Stimulated activated CD8-positive, alpha-beta memory T cell treated with anti-CD3 and anti-CD28 coated beads, Interleukin-12 subunit alpha, Interleukin-12 subunit beta, amount 100 ng/mL, for 24 hours (primary cell): Measurements from ENCODE around the gene EVL.
A peak's percentile ranks its signal among the peaks of the same experiment; 100 is the strongest.

Experiments used
- DNase-seq: peaks from one replicate; pipeline ENCODE4 v3.0.0-alpha.2; 2020; ENCODE audit errors: extremely low read depth

The EVL gene

DNA sequence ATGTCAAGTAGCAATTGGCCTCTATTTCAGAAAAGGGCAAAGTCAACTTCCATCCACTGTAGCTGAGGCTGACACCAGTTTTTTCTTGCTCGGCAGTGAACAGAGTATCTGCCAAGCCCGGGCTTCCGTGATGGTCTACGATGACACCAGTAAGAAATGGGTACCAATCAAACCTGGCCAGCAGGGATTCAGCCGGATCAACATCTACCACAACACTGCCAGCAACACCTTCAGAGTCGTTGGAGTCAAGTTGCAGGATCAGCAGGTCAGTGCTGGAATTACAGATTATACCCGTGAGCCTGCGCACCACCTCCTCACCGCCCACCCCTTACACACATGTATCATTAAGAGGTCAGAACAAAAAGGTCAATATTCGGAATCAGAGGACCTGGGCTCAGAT is 19.4 kb downstream of the EVL start:
- DNase-seq = no peak

- no peak for DNase-seq
These were observed 20.2 kb downstream of the EVL start for GRCh38 chr14:100085462-100085861.

- DNase-seq = no peak
These were observed 21.1 kb downstream of the EVL start for GRCh38 chr14:100086361-100086760.

DNA sequence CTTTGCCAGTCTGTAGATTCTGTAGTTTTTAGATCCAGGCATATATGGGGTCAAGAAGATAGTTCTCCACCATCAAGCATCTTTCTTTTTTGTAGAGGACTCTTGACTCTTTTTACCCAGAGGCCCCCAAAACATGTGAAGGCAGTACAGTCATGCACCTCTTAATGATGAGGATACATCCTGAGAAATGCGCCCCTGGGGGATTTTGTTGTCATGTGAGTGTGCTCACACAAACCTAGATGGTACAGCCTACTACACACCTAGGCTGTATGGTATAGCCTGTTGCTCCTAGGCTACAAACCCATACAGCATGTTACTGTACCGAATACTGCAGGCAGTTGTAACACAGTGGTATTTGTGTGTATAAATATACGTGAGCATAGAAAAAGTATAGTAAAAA is 23.0 kb downstream of the EVL start:
- DNase-seq = no peak

GRCh38 chr14:100091386-100091785 is 26.2 kb downstream of the EVL start:
- no peak for DNase-seq

DNA sequence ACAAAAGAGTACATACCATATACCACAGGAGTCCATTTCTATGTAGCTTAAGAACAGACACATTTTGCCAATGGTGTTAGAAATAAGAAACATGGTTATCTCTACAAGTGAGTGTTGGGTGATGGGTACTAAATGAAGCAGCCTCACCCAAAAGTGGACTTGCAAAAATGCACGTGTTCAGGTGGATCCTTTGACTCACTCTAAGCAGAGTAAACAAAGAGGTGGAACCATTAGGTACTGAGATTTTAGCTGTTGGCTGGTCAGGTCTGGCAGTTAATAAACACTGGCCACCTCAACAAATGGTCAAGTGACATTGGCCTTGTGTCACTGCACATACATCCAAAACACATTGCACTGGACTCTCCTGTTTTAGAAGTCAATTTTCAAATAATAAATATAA is 27.6 kb downstream of the EVL start:
- no peak for DNase-seq

GRCh38 chr14:100093319-100093718 is 28.1 kb downstream of the EVL start:
- DNase-seq = no peak

DNA sequence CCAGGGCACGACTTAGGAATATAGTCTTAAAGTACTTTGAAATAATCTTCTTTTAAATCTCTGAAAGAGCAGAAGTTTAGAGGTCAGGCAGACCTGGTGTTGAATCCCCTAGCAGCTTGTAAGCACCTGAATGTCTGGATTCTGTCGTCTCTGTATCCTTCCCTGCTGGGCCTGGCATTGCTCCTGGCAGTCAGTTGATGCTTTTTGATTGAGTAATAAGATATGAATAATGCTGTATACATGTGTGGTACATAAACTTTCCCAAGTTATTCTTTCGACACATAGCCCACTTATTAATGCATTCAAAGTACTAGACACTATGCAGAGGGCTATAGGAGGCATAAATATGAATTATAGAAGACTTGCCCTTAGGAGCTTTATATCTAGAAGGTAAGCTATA is 31.4 kb downstream of the EVL start:
- DNase-seq = no peak

- no peak for DNase-seq
These were observed 32.9 kb downstream of the EVL start for GRCh38 chr14:100098171-100098570.

GRCh38 chr14:100100032-100100703 is 34.9 kb downstream of the EVL start:
- no peak for DNase-seq

DNA sequence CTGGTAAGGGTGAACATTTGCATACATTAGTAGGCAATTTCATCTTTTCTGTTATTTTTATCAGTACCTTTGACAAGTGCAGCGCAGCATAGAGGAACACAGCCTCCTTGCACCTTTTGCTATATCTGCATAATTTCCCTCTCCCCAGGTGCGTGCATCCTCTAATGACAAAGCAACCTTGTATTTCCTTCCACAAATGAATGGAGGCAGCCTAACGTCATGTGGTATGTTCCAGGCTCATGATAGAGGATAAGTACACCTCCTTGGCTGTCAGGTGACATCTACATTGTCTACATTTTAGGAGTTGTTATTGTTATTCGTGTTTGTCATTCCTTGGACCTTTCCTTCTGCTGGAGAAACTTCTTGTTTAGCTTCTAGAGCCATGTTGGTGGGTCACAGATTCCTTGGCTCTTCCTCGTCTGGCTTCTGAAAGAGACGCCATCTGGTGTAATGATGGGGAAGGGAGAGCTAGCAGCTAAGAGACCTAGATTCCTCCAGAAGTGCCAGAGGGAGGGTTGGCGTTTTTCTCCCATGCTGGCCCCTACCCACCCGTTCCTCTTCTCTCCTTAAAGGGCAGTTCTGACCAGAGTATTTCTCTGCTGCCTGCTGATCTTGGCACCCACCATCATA is 37.0 kb downstream of the EVL start:
- no peak for DNase-seq

GRCh38 chr14:100103250-100104005 is 38.2 kb downstream of the EVL start:
- no peak for DNase-seq

DNA sequence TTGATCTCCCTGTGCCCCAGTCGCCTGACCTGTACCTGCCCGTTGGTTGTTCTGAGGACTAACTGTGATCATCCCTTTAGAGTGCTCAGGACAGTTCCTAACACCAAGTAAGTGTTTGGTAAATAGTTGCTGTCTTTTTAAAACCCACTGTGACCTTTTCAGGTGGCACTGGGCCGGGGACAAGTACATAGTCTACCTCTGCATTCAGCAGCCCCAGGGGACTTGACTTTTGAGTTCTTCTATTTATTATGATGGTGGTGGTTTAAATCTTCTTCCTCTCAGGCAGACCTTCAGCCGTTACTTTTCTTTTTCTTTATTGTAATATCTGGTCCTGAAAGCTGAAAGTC is 38.8 kb downstream of the EVL start:
- no peak for DNase-seq

DNA sequence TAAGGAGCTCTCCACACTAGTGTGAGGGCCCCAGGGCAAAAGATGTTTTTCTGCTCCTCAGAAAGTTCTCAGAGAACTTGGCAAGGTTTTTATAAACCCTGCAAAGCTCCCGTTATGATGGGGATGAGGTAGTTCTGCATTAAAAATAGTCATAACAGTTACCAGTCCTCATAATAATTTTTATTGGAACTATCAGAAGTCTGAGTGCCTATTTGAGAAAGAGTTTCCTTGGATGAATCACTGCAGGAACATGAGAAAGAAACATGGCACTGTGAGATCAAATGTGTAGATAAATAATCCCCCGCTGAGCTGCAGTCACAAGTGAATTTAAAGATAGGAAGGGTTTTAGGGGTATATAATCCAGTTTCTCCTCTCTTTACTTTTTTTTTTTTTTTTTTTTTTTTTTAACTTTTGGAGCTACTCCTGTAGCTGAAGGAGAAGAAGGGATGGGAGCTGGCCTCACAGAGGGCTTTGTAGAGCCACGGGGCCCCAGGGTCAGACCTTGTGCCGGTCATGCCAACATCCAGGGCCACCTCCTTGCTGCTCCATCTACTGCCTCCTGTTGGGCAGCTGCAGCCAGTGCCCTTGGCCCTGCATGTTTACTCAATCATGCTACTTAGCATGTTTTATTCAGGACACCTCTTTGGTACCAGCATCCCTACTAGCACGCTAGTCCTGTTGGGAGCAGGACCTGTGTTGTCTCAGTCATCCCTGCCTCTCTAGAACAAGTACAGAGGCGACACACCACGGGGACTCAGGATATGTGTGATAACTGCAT is 39.5 kb downstream of the EVL start:
- no peak for DNase-seq

- DNase-seq = no peak
These were observed 40.3 kb downstream of the EVL start for GRCh38 chr14:100105357-100106169.

- no peak for DNase-seq
These were observed 41.3 kb downstream of the EVL start for GRCh38 chr14:100106250-100107112.

DNA sequence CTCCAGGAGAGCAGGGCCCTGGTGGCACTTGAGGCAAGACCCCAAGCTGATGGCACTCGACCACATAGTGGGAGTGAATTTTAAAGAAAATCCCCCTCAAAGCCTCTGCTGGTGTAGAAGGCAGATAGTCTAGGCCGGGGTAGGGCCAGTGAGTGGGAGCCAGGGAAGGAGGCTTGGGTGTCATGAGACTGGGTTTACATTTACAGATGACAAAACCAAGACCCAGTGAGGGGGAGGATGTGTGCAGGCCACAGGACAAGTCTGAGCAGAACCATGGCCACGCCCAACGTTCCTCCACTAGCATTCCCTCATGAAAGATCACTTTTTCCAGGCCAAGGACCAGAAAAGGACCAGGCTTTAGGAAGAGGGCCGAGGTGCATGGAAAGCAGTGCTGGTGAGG is 42.0 kb downstream of the EVL start:
- no peak for DNase-seq

DNA sequence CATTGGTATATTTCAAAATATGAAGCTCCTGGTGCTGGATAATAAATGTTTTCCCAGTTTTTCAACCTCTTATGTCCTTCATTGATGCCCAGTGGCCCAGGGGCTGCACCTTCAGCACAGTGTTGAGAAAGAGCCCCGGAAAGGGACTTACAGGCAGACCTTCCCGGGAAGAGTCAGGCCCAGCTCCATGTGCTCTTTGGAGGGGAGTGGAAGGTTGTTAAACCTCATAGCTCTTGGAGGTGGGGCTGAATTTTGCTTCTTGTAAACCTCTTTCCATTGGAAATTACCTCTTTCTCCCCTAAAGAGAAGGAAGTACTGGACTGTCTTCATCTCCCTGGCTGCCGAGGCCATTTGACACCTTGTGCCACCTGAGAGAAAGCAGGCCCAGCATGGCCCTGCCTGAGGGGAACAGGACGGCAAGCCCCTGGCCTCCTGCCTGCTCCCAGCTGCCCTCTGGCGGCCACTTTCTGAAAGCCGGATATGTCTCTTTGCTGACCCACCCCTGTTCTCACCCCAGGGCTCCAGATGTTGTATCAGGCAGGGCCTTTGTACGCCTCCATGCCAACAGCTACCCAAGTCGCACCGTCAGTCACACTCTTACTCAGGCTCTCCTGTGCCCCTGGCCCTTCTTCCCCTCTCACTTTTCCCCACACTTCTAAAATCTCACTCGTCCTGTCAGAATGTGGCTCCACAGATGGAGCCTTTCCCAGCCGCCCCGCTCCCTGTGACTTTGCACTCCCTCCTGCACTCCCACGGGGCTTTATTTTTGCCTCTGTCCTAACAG is 43.0 kb downstream of the EVL start:
- DNase-seq = peak; percentile 69

GRCh38 chr14:100108840-100109593 is 43.8 kb downstream of the EVL start:
- no peak for DNase-seq
